ENCODE results near the gene BCAP29.

BCAP29 gene

DNA sequence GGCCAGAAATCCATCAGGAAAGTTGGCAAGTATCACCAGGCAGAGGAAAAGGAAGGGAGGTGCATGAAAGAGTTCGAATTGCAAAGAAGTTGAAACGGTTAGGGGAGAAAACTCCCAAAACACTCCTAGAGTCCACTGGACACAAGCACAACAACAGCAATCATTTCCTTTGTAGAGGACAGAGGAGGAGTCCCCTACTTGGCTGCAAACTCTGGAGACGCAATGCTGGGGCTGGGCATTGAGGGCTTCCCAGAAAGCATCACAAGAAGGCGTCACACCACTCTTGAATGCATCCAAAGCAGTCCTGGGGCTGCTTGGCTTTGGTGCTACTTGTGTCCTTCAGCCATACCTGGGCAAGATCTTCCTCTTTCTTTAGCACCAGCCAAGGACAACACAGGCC is 62.5 kb downstream of the BCAP29 start:
- TF ChIP-seq, protein P1, sequence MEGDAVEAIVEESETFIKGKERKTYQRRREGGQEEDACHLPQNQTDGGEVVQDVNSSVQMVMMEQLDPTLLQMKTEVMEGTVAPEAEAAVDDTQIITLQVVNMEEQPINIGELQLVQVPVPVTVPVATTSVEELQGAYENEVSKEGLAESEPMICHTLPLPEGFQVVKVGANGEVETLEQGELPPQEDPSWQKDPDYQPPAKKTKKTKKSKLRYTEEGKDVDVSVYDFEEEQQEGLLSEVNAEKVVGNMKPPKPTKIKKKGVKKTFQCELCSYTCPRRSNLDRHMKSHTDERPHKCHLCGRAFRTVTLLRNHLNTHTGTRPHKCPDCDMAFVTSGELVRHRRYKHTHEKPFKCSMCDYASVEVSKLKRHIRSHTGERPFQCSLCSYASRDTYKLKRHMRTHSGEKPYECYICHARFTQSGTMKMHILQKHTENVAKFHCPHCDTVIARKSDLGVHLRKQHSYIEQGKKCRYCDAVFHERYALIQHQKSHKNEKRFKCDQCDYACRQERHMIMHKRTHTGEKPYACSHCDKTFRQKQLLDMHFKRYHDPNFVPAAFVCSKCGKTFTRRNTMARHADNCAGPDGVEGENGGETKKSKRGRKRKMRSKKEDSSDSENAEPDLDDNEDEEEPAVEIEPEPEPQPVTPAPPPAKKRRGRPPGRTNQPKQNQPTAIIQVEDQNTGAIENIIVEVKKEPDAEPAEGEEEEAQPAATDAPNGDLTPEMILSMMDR (conservative IDR thresholded peaks at IDR 0.05; ENCODE audit: low read depth): no peak
- CTCF ChIA-PET: no interaction called here
- DNase-seq (ENCODE audit: low spot score): no peak
- no peak overlapping the region for H3K27ac ChIP-seq
- POLR2A ChIA-PET (ENCODE audit: low non-redundant PET): no interaction called here

- TF ChIP-seq, protein P1 (conservative IDR thresholded peaks at IDR 0.05; ENCODE audit: low read depth): no peak
- ChIA-PET CTCF (no interaction called here), POLR2A (ENCODE audit: low non-redundant PET) (no interaction called here)
- H3K27ac ChIP-seq: no peak overlapping the region
- no peak for DNase-seq (ENCODE audit: low spot score)
Observed at GRCh38 chr7:107643407-107643806, 63.4 kb downstream of the BCAP29 start.

GRCh38 chr7:107643938-107644308 is 63.9 kb downstream of the BCAP29 start:
- no peak overlapping the region for H3K27ac ChIP-seq
- no peak for DNase-seq (ENCODE audit: low spot score)
- ChIA-PET CTCF (no interaction called here), POLR2A (ENCODE audit: low non-redundant PET) (no interaction called here)
- TF ChIP-seq, protein P1 (conservative IDR thresholded peaks at IDR 0.05; ENCODE audit: low read depth): no peak

DNA sequence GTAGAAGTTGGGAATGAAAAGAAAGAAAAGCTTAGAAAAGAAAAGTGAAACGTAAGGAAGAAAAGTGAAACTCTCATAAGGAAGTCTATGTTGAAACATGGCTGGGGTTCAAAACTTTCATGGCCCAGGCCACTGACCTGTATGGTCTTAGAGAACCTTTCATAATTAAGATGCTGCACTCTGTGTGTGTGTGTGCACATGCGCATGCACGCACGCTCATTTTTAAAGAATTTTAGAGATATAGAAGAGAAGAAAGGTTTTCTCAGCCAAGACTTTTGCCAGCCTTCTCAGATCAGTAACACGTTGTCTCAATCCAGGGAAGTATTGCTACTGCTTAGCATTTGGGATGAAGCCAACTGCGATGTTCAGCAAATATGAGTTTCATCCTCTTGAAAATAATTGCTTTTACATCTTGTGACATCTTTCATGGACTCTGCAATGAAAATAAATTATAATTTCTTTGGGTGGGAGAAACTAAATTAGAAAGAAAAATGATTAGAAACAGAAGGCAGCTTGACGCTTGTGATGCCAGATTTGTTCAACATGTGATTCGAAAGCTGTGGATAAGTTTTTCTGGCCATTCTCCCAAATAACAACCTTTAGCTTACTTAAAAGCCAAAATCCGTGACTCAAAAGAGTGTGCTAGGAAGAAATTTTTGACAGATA is 64.4 kb downstream of the BCAP29 start:
- DNase-seq (ENCODE audit: low spot score): no peak
- TF ChIP-seq, protein P1 (conservative IDR thresholded peaks at IDR 0.05; ENCODE audit: low read depth): no peak
- CTCF ChIA-PET: no interaction called here
- no peak overlapping the region for H3K27ac ChIP-seq
- POLR2A ChIA-PET (ENCODE audit: low non-redundant PET): no interaction called here

GRCh38 chr7:107652642-107653041 is 72.6 kb downstream of the BCAP29 start:
- TF ChIP-seq, protein P1 (conservative IDR thresholded peaks at IDR 0.05; ENCODE audit: low read depth): no peak
- ChIA-PET CTCF (no interaction called here), POLR2A (ENCODE audit: low non-redundant PET) (no interaction called here)
- H3K27ac ChIP-seq: no peak overlapping the region
- no peak for DNase-seq (ENCODE audit: low spot score)

DNA sequence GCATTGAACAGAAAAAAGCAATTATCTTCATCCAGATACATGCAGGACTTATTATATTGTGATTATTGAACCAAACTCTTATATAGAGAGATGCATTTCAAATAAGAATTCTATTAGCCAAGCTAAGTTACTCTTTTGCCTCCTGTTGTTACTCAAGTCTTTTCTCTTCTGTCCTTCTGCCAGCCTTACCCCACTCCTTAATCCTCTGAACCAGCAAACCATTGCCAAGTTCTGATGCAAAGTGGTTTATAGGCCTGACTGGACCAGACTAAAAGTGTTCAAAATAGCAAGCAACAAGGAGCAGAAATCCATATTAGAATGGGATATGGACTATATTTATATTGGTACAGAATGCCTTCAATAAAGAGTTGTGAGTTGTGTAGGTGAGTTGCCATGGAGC is 78.4 kb downstream of the BCAP29 start:
- no peak overlapping the region for H3K27ac ChIP-seq
- ChIA-PET CTCF (no interaction called here), POLR2A (ENCODE audit: low non-redundant PET) (no interaction called here)
- TF ChIP-seq, protein P1 (conservative IDR thresholded peaks at IDR 0.05; ENCODE audit: low read depth): no peak
- no peak for DNase-seq (ENCODE audit: low spot score)

DNA sequence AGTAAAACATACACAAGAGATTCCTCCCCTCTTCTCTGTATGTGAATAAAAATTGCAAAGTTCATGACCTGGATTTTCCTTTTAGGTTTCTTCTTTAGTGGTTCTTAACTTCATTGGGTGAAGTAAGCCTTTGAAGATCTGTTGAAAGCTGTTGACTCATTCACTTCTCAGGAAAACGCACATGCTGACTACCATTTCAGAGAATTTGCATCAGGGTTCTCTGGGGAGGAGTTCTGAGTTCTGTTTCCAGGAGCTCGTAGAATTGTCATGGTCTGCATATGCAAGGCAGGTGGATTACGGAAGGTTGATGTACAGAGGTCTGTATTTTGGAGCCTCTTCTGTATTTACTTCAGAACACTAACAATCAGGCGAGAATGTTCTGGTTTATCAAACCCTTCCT is 79.6 kb downstream of the BCAP29 start:
- TF ChIP-seq, protein P1 (conservative IDR thresholded peaks at IDR 0.05; ENCODE audit: low read depth): no peak
- ChIA-PET POLR2A (ENCODE audit: low non-redundant PET) (no interaction called here), CTCF (no interaction called here)
- H3K27ac ChIP-seq: no peak overlapping the region
- DNase-seq (ENCODE audit: low spot score): peak; percentile 26
